ENCODE results near the gene TBC1D22A. TPM values are rescaled to one million over a fixed set of nuclear protein-coding genes. Genes with fewer than 3 reads are reported as not detected.

TBC1D22A gene
- total RNA-seq, 8 experiments from 2014 or later = 6.6 to 31.4 (median 12.3) TPM

DNA sequence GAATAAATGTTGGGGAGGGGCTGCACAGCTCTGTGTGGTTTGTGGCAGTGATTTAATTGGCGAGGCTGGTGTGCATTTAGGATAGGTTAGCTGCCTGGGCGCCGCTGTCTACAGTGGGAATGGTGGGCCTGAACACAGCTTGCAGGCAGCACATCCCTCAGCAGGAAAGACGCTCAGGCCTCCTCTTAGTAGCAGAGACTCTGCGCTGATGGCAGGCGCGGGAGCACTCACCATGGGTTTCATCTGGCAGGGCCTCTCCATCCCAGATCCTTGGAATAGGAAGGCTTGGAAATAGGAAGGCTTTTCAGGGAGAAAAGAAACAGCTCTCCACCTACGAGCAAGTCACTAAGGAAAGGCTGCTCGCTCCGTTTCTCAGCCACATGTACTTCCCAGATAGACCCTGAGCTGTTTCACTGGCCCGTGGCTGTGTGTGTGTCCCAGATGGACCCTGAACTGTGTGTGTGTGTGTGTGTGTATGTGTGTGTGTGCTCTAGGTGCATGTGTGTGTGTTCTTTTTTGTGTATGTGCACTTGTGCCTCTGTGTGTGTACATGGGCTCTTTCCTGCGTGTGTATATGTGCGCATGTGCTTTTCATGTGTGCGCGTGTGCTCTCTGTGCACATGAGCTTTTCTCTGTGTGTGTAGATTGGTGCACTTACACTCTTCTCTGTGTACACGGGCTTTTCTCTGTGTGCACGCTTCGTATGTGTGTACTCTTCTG is 144.0 kb downstream of the TBC1D22A start:
- no peak for ATAC-seq (replicated peaks in 6 of 8)
- 69 to 100% (median 96%) methylated on average over 2 to 11 of the region's 18 CpGs; no CpG with 5 or more reads in 2 of the 10 experiments for WGBS, 10 experiments
- Histone ChIP-seq H3K27ac (no peak overlapping the region), H3K4me1 (replicated peaks in 1 of 2) (no peaks in the 10 kb centered on the region), H3K4me3 (no peak overlapping the region)
- in situ Hi-C loops (cut with MboI; ENCODE audit: low pct_unique_long_range_greater_than_20kb in 2 of 9, low sequenced_read_pairs in 9 of 9, unreplicated experiment in 9 of 9) = loop anchor here in 1 of 9 experiments (25.0 kb wide), 1 partner anchor 106 kb away; no protein-coding TSS in a partner anchor

DNA sequence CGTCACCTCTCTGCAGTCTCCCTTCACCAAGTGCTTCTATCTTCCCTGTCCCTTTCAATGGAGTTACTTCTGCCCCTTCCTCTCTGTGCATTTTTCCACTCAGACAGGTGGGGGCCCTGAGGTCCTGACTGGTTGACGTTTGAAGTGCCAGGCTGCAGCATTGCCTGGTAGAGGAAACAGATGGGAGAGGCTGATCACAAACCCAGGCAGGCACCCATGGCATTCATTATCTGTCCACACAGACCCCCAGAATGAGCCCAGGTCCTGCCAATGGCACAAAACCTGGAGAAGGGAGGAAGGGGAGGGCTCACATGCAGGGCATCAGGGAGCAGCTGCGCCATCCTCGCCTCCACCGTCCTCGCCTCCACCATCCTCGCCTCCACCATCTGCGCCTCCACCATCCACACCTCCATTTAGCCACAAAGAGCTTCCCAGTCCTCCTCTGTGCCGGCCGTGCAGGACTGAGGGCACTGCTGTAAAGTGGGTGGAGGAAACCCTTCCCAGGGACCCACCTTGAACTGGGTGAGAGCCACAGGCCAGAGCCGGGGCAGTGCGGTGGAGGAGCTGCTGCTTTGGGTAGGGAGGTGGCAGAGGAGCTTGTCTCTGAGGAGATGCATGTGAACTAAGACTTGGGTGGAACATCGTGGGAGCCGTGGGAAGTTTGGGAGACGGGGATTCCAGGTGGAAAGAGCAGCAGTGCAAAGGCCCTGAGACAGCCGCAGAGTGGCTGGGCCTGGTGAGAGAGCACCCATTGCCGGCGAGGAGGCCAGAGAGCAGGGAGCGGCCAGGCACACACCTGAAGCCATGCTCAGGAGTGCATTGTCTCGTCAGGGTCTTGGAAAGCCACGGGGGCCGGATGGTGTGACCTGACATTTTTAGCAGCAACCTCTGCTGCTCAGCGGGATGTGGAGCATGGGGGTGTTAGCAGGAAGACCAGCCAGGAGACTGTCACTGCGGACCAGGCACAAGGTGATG is 145.1 kb downstream of the TBC1D22A start:
- Histone ChIP-seq H3K27ac (no peak overlapping the region), H3K4me3 (no peak overlapping the region), H3K4me1 (replicated peaks in 1 of 2) (no peaks in the 10 kb centered on the region)
- no peak for ATAC-seq (replicated peaks in 6 of 8)
- in situ Hi-C loops (cut with MboI; ENCODE audit: low pct_unique_long_range_greater_than_20kb in 2 of 9, low sequenced_read_pairs in 9 of 9, unreplicated experiment in 9 of 9) = loop anchor here in 1 of 9 experiments (25.0 kb wide), 1 partner anchor 105 kb away; no protein-coding TSS in a partner anchor
- WGBS, 10 experiments = 58 to 100% (median 93%) methylated on average over 1 to 7 of the region's 24 CpGs; no CpG with 5 or more reads in 3 of the 10 experiments

DNA sequence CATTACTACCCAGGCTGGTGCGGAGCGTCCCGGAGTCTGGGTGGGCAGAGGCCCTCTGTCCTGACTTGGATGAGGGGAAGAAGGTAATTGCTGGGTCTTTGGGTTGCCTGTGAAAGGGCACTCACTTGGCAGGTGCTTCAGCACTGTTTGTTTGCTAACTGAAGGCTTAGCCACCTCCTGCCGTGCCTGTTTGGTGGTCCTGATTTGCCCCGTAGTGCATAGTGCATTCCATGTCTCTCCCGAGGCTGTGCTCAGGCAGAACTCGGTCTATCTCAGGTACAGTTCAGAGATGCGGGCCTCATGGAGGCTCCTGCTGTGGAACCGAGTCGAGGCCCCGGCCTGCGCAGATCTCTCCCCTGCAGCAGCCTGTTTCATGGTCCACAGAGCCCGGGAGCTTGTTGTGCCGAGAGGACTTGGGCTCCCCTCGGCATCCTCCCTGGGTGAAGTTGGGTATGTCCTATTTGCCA is 146.2 kb downstream of the TBC1D22A start:
- in situ Hi-C loops (cut with MboI; ENCODE audit: low pct_unique_long_range_greater_than_20kb in 2 of 9, low sequenced_read_pairs in 9 of 9, unreplicated experiment in 9 of 9) = loop anchor here in 1 of 9 experiments (25.0 kb wide), 1 partner anchor 104 kb away; no protein-coding TSS in a partner anchor
- H3K4me3 ChIP-seq = no peak overlapping the region
- H3K27ac ChIP-seq = no peak overlapping the region
- peaks cover 0 to 4% of the 10 kb centered on the region in 2 donors for H3K4me1 ChIP-seq (replicated peaks in 1 of 2)
- WGBS, 10 experiments = 72 to 100% (median 95%) methylated on average over 2 to 11 of the region's 15 CpGs; no CpG with 5 or more reads in 6 of the 10 experiments
- ATAC-seq (replicated peaks in 6 of 8) = no peak

DNA sequence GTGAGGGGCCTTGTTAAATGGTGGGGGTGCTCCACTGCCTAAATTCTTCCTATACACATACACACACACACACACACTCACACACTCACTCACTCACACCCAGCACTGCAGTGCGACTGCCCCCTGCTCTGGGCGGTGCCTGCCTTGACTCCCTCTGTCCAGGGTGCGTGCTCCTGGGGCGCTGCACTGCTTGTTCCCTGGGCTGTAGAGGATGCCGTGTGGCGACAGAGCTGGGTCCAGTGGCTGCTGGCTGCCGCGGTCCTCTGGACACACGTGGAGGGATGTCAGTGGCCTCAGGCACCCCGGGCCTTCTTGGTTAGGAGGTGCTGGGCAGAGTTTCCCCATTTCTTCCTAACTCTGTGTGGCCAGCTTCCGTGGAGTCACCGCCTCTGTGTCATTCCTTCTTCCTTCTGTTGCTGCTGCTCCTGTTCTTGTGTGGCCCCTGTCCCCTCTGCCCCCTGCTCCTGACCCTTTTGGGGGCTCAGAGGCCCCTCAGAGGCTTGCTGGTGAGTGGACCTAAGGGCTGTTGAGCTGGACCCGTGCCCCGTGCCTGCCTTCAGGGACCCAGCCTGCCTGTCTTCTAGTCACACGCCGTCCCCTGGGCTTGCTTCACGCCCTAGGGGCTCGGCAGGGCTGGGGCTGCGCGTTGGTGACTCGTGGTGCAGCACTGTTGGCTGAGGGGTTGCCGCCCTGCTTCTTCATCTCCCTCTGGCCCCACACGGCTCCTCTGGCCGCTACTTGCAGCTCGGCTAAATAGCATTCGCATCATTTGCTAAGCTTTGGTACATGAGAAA is 147.0 kb downstream of the TBC1D22A start:
- WGBS, 10 experiments = 80 to 100% (median 91%) methylated on average over 1 to 6 of the region's 26 CpGs; no CpG with 5 or more reads in 6 of the 10 experiments
- no peak overlapping the region for H3K27ac ChIP-seq
- in situ Hi-C loops (cut with MboI; ENCODE audit: low pct_unique_long_range_greater_than_20kb in 2 of 9, low sequenced_read_pairs in 9 of 9, unreplicated experiment in 9 of 9) = loop anchor here in 1 of 9 experiments (25.0 kb wide), 1 partner anchor 103 kb away; no protein-coding TSS in a partner anchor
- ATAC-seq (replicated peaks in 6 of 8) = peak in 1 of 8 experiments; percentile 19
- H3K4me1 ChIP-seq (replicated peaks in 1 of 2) = peaks cover 0 to 4% of the 10 kb centered on the region in 2 donors
- no peak overlapping the region for H3K4me3 ChIP-seq

DNA sequence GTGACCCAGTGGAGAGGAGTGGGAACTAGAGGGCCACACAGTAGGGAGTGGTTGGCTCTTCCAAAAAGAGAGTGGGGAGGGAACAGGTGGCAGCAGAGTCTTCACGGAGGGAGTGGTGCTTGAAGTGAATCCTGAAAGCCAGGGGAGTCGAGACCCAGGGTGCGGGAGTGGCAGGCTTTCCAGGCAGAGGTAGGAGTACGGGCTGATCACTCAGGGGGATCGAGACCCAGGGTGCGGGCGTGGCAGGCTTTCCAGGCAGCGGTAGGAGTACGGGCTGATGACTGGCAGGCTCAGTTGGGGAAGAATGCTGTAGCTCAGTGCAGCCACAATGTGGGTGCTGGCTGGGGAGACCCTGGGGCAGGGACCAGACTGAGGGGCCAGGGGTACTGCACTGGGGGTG is 148.2 kb downstream of the TBC1D22A start:
- in situ Hi-C loops (cut with MboI; ENCODE audit: low pct_unique_long_range_greater_than_20kb in 2 of 9, low sequenced_read_pairs in 9 of 9, unreplicated experiment in 9 of 9) = loop anchor here in 1 of 9 experiments (25.0 kb wide), 1 partner anchor 102 kb away; no protein-coding TSS in a partner anchor
- peaks cover 0 to 4% of the 10 kb centered on the region in 2 donors for H3K4me1 ChIP-seq (replicated peaks in 1 of 2)
- H3K27ac ChIP-seq = no peak overlapping the region
- 50 to 100% methylated on average over 1 of the region's 9 CpGs; no CpG with 5 or more reads in 8 of the 10 experiments for WGBS, 10 experiments
- H3K4me3 ChIP-seq = no peak overlapping the region
- no peak for ATAC-seq (replicated peaks in 6 of 8)

DNA sequence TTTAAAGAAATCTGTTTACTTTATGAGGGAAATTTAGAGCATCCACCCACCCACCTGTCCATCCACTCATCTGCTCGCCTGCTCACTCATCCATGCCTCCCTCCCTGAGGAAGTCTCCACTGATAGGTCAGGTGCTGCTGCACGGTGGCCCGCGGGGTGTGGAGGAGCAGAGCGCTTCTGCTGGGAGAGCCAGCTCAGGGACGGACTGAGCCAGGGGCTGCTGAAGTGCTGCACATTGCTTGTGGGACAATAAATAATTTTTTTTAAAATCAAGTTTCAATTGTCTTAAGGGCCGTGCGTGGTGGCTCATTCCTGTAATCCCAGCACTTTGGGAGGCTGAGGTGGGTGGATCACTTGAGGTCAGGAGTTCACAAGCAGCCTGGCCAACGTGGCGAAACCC is 148.9 kb downstream of the TBC1D22A start:
- in situ Hi-C loops (cut with MboI; ENCODE audit: low pct_unique_long_range_greater_than_20kb in 2 of 9, low sequenced_read_pairs in 9 of 9, unreplicated experiment in 9 of 9) = loop anchor here in 1 of 9 experiments (25.0 kb wide), 1 partner anchor 101 kb away; no protein-coding TSS in a partner anchor
- Histone ChIP-seq H3K4me1 (replicated peaks in 1 of 2) (peaks cover 0 to 4% of the 10 kb centered on the region in 2 donors), H3K4me3 (no peak overlapping the region), H3K27ac (no peak overlapping the region)
- 81 to 100% (median 92%) methylated on average over 1 to 9 of the region's 10 CpGs; no CpG with 5 or more reads in 1 of the 10 experiments for WGBS, 10 experiments
- ATAC-seq (replicated peaks in 6 of 8) = no peak

DNA sequence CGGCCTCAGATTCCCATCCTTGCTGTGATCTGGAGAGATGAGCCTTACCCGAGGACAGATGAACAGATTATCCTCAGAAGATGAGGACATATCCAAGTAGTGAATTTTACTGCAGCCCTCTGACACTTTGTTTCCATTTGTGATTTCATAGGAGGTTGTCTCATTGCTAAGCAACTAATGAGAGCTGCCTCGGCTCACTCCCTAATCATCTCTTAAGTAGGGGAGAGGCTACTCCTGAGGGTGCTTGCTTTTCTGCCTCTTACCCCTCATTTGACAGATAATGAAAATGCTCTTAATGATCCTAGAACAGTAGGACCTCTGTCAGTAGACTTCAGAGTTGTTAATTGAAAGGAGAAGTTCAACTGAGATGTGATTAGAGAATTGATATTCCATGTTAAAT is 150.9 kb downstream of the TBC1D22A start:
- Histone ChIP-seq H3K27ac (no peak overlapping the region), H3K4me1 (replicated peaks in 1 of 2) (peaks cover 0 to 4% of the 10 kb centered on the region in 2 donors), H3K4me3 (no peak overlapping the region)
- WGBS, 10 experiments = 0 to 92% (median 57%) methylated on average over 1 to 3 of the region's 3 CpGs; no CpG with 5 or more reads in 1 of the 10 experiments
- in situ Hi-C loops (cut with MboI; ENCODE audit: low pct_unique_long_range_greater_than_20kb in 2 of 9, low sequenced_read_pairs in 9 of 9, unreplicated experiment in 9 of 9) = loop anchor here in 1 of 9 experiments (25.0 kb wide), 1 partner anchor 99 kb away; no protein-coding TSS in a partner anchor
- peak in 1 of 8 experiments; percentile 44 for ATAC-seq (replicated peaks in 6 of 8)

DNA sequence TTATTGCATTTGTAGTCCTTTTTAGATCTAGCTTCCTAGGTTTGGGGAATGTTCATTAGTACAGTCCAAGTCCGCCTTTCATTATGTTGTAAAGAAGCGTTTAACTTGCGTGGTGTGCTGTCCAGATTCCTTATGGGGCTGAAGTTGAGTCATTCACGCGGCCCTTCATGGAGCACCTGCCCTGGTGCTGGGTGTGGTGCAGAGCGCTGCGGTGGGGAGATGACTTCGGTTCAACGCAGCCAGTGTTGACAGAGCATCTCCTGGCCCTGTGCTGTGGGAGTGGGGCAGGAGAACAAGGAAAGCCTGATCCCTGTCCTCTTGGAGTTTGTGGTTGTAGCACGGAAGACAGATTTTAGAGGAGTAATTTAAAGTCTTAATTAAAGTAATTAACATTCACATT is 152.0 kb downstream of the TBC1D22A start:
- Histone ChIP-seq H3K4me1 (replicated peaks in 1 of 2) (peaks cover 0 to 4% of the 10 kb centered on the region in 2 donors), H3K27ac (no peak overlapping the region), H3K4me3 (no peak overlapping the region)
- WGBS, 10 experiments = 70 to 100% (median 90%) methylated on average over 1 to 8 of the region's 10 CpGs; no CpG with 5 or more reads in 4 of the 10 experiments
- in situ Hi-C loops (cut with MboI; ENCODE audit: low pct_unique_long_range_greater_than_20kb in 2 of 9, low sequenced_read_pairs in 9 of 9, unreplicated experiment in 9 of 9) = loop anchor here in 1 of 9 experiments (25.0 kb wide), 1 partner anchor 98 kb away; no protein-coding TSS in a partner anchor
- no peak for ATAC-seq (replicated peaks in 6 of 8)

DNA sequence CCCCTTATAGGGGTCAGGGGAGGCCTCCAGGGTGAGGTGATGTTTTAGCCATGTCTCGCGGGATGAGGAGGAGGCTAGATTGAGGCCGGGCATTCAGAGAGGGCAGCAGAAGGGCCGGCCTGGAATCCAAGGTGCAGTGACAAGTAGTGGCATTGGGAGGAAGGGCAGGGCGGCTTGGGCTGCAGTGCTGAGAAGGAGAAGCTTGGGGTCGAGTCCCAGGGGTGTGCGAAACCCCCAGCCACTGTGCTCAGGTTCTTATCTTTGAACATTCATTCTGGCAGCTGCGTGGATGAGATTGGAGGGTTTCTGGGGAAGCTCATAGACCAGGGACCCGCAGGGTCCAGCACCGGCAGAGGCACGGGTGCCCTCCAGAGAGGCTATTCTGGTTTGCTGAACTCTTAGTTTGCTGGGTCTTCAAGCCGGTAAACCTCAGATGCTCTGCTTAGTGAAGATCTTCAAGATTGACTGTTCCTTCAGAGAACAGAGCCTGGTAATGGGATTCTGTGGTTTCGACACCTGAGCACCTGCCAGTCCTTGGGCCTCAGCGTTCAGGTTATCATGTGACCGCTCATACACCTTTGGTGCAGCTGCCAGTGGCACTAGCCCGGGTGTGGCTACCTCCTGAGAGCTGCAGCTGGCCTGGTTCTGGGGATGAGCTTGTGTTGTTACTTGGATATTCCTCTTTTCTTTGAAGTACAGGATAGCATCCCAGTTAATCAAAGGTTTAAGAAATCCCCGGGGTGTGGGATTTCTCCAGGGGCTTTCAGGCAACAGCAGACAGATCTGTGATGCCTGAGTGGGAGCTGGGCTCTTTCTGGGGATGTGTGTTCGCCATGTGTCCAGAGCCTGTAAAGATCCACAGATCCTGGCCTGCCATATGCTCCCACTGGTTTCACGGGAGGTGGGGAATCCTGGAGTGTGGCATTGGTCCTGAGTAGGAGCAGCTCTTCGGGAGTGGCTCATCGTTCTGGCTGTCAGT is 152.8 kb downstream of the TBC1D22A start:
- Histone ChIP-seq H3K27ac (no peak overlapping the region), H3K4me1 (replicated peaks in 1 of 2) (peaks cover 0 to 4% of the 10 kb centered on the region in 2 donors), H3K4me3 (no peak overlapping the region)
- in situ Hi-C loops (cut with MboI; ENCODE audit: low pct_unique_long_range_greater_than_20kb in 2 of 9, low sequenced_read_pairs in 9 of 9, unreplicated experiment in 9 of 9) = loop anchor here in 1 of 9 experiments (25.0 kb wide), 1 partner anchor 97 kb away; no protein-coding TSS in a partner anchor
- ATAC-seq (replicated peaks in 6 of 8) = peak in 1 of 8 experiments; percentile 18
- 85 to 100% (median 90%) methylated on average over 1 to 10 of the region's 21 CpGs; no CpG with 5 or more reads in 1 of the 10 experiments for WGBS, 10 experiments

DNA sequence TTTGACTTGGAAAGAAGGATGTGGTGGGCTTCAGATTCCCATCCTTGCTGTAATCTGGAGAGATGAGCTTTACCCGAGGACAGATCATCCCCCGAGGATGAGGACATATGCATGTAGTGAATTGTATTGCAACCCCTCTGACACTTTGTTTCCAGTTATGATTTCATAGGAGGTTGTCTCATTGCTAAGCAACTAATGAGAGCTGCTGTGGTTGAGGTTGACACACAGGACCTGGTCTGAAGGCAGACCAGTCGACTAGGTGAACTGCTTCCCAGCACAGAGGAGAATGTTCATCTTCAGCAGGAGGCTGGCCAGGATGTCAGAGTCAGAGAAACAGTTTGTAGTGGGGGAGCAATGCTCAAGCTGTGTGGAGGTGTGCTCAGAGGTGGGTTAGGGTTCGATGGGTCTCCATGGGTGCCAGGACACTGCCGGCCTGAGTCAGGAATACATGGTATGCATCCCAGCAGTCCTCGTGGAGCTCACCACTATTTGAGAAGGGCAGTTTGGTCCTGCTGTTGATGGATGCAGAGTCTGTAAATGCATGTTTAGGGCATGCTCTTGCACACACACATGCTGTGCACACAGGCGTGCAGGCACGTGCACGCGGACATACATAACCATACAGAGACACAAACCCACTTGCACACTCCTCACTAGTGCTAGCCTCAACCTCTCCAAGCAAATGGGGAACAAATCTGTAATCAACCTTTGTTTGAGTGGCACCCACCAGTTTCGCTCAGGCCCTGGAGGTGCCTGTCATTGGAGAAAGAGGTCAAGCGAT is 153.7 kb downstream of the TBC1D22A start:
- WGBS, 10 experiments = 50 to 100% (median 83%) methylated on average over 1 to 3 of the region's 12 CpGs; no CpG with 5 or more reads in 3 of the 10 experiments
- Histone ChIP-seq H3K4me3 (no peak overlapping the region), H3K27ac (no peak overlapping the region), H3K4me1 (replicated peaks in 1 of 2) (peaks cover 0 to 4% of the 10 kb centered on the region in 2 donors)
- ATAC-seq (replicated peaks in 6 of 8) = peak in 2 of 8 experiments; percentile 12 to 88
- in situ Hi-C loops (cut with MboI; ENCODE audit: low pct_unique_long_range_greater_than_20kb in 2 of 9, low sequenced_read_pairs in 9 of 9, unreplicated experiment in 9 of 9) = loop anchor here in 1 of 9 experiments (25.0 kb wide), 1 partner anchor 96 kb away; no protein-coding TSS in a partner anchor

Measured in motor neuron (in vitro differentiated cells).